Hepatocyte (in vitro differentiated cells): ENCODE data around the gene CEACAM1. TPM values are rescaled to one million over a fixed set of nuclear protein-coding genes. Genes with fewer than 3 reads are reported as not detected.

Experiments
- DNase-seq: peaks from one replicate; pipeline ENCODE4 v3.0.0-alpha.2; 2016; ENCODE audit warnings: low spot score
- H2AFZ ChIP-seq: fragments of 200-600 bp; sonication (generic); 2 replicates; pipeline ENCODE4 v1.6.0; 2016; ENCODE audit warnings: antibody characterized with exemption, mild to moderate bottlenecking
- H3K27ac ChIP-seq: fragments of 200-600 bp; sonication (generic); 2 replicates; pipeline ENCODE4 v1.5.1; 2016; ENCODE audit warnings: mild to moderate bottlenecking
- H3K27me3 ChIP-seq: fragments of 200-600 bp; sonication (generic); 2 replicates; pipeline ENCODE4 v1.6.1; 2016
- H3K36me3 ChIP-seq: fragments of 200-600 bp; sonication (generic); replicated peaks from 2 replicates; pipeline ENCODE4 v1.5.1; 2016; ENCODE audit warnings: low read depth; ENCODE audit not compliant: insufficient read depth
- H3K4me1 ChIP-seq: fragments of 200-600 bp; sonication (generic); 2 replicates; pipeline ENCODE4 v1.5.1; 2016; ENCODE audit warnings: mild to moderate bottlenecking, moderate library complexity; ENCODE audit not compliant: insufficient read depth
- H3K4me2 ChIP-seq: fragments of 200-600 bp; sonication (generic); 2 replicates; pipeline ENCODE4 v1.6.0; 2016
- H3K4me3 ChIP-seq: fragments of 200-600 bp; sonication (generic); 2 replicates; pipeline ENCODE4 v1.5.1; 2016; ENCODE audit warnings: mild to moderate bottlenecking
- H3K79me2 ChIP-seq: fragments of 200-600 bp; sonication (generic); 2 replicates; pipeline ENCODE4 v1.6.0; 2017; ENCODE audit warnings: mild to moderate bottlenecking
- H3K9me2 ChIP-seq: fragments of 200-600 bp; sonication (generic); replicated peaks from 2 replicates; pipeline ENCODE4 v1.6.0; 2017; ENCODE audit warnings: mild to moderate bottlenecking; ENCODE audit not compliant: insufficient read depth
- H3K9me3 ChIP-seq: fragments of 200-600 bp; sonication (generic); 2 replicates; pipeline ENCODE4 v1.5.1; 2016; ENCODE audit warnings: low read depth, mild to moderate bottlenecking
- H4K20me1 ChIP-seq: fragments of 200-600 bp; sonication (generic); 2 replicates; pipeline ENCODE4 v1.6.0; 2016; ENCODE audit warnings: mild to moderate bottlenecking; ENCODE audit not compliant: insufficient read depth, poor library complexity, severe bottlenecking
- EZH2 ChIP-seq: fragments of 200-600 bp; sonication (generic); IDR thresholded peaks from 2 replicates; pipeline ENCODE4 v1.6.1; 2016; ENCODE audit warnings: antibody characterized with exemption, mild to moderate bottlenecking, borderline replicate concordance
- EZH2phosphoT487 ChIP-seq: fragments of 200-600 bp; sonication (generic); IDR thresholded peaks from one replicate; pipeline ENCODE4 v1.6.1; 2018; ENCODE audit warnings: antibody characterized with exemption, mild to moderate bottlenecking, low read depth, moderate library complexity; ENCODE audit not compliant: unreplicated experiment, severe bottlenecking
- WGBS: methylation state at CpG from one replicate; pipeline ENCODE4 v1.1.6; 2016; ENCODE audit warnings: low lambda C conversion rate; ENCODE audit errors: missing lambda C conversion rate; 5-methylcytosine and 5-hydroxymethylcytosine counted together
- polyA plus RNA-seq: library from polyadenylated mRNA; unstranded; fragments of >200 nt; fragmentation: Nextera tagmentation; extraction: Ambion mirVana; gene quantifications from 2 replicates; pipeline ENCODE4 v1.2.1, GENCODE V29; 2016
- total RNA-seq: library from RNA; depleted of rRNA; stranded (reverse); fragments of >200 nt; gene quantifications from 2 replicates; pipeline ENCODE4 v1.2.3, GENCODE V29; 2014
- TF ChIP-seq, protein P1 (sequence below): fragments of 200-600 bp; sonication (generic); IDR thresholded peaks from 2 replicates; pipeline ENCODE4 v1.5.1; 2016; ENCODE audit warnings: antibody characterized with exemption, mild to moderate bottlenecking; ENCODE audit not compliant: poor library complexity

Gene CEACAM1
- total and polyA plus RNA-seq, 2 experiments from 2014 or later: 7.1 to 20.8 TPM

DNA sequence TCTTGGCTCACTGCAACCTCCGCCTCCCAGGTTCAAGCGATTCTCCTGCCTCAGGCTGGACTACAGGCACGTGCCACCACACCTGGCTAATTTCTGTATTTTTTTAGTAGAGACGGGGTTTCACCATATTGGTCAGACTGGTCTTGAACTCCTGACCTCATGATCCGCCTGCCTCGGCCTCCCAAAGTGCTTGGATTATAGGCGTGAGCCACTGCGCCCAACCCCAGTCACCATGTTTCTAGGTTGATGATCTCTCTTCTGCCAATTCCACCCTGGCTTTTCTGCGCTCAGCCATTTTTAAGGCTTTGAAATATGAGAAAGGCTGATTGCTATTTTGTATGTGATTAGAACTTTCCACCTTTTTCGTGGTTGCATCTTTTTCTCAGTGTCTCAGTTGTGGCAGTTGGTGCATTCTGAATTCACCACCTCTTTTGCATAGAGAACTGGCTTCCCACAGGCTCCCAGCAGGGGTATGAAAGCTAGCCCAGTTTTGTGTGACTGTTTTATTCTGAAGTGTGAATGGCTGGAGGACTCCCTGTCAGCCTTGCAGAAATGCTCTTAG is 15.5 kb downstream of the CEACAM1 start:
- no peak for DNase-seq
- H3K36me3 ChIP-seq: no peaks in the 10 kb centered on the region
- H3K4me1 ChIP-seq: no peaks in the 10 kb centered on the region
- H3K9me2 ChIP-seq: no peaks in the 10 kb centered on the region
- no peak overlapping the region for H3K4me3 ChIP-seq
- H3K27me3 ChIP-seq: no peaks in the 10 kb centered on the region
- TF ChIP-seq EZH2phosphoT487: no peak
- TF ChIP-seq, protein P1, sequence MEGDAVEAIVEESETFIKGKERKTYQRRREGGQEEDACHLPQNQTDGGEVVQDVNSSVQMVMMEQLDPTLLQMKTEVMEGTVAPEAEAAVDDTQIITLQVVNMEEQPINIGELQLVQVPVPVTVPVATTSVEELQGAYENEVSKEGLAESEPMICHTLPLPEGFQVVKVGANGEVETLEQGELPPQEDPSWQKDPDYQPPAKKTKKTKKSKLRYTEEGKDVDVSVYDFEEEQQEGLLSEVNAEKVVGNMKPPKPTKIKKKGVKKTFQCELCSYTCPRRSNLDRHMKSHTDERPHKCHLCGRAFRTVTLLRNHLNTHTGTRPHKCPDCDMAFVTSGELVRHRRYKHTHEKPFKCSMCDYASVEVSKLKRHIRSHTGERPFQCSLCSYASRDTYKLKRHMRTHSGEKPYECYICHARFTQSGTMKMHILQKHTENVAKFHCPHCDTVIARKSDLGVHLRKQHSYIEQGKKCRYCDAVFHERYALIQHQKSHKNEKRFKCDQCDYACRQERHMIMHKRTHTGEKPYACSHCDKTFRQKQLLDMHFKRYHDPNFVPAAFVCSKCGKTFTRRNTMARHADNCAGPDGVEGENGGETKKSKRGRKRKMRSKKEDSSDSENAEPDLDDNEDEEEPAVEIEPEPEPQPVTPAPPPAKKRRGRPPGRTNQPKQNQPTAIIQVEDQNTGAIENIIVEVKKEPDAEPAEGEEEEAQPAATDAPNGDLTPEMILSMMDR: no peak
- TF ChIP-seq EZH2: no peak
- no peak overlapping the region for H3K4me2 ChIP-seq
- H3K9me3 ChIP-seq: peaks cover 2% of the 10 kb centered on the region
- no peak overlapping the region for H3K27ac ChIP-seq
- no peak overlapping the region for H2AFZ ChIP-seq
- no peaks in the 10 kb centered on the region for H4K20me1 ChIP-seq
- H3K79me2 ChIP-seq: no peaks in the 10 kb centered on the region
- WGBS: 84% methylated on average over 10 of the region's 10 CpGs

DNA sequence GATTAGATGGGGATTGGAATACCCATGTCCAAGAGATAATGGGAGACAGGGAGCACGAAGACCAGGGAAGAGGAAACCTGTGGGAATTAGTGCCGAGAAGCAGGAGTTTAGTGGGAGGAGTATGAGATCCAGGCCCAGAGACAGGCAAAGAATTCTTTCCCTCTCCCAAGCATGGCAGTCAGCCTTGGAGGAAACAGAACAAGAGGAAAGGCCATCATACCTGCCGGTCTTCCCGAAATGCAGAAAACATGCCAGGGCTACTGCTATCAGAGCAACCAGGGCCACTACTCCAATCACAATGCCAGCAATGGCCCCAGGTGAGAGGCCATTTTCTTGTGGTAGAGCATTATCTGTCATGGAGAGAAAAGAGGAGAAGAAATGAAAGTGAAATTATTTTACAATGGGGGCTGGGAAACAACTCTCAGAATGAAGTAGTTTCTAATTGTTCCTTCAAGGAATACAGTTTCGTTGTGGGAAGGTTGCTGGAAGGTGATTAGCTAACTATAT is 16.1 kb downstream of the CEACAM1 start:
- H4K20me1 ChIP-seq: no peaks in the 10 kb centered on the region
- no peak overlapping the region for H3K4me2 ChIP-seq
- no peaks in the 10 kb centered on the region for H3K36me3 ChIP-seq
- DNase-seq: no peak
- no peaks in the 10 kb centered on the region for H3K4me1 ChIP-seq
- TF ChIP-seq, protein P1: no peak
- TF ChIP-seq EZH2: no peak
- no peak overlapping the region for H3K27ac ChIP-seq
- no peaks in the 10 kb centered on the region for H3K79me2 ChIP-seq
- no peak overlapping the region for H2AFZ ChIP-seq
- WGBS: 81% methylated on average over 5 of the region's 5 CpGs
- no peaks in the 10 kb centered on the region for H3K27me3 ChIP-seq
- peaks cover 2% of the 10 kb centered on the region for H3K9me3 ChIP-seq
- no peak overlapping the region for H3K4me3 ChIP-seq
- H3K9me2 ChIP-seq: no peaks in the 10 kb centered on the region

DNA sequence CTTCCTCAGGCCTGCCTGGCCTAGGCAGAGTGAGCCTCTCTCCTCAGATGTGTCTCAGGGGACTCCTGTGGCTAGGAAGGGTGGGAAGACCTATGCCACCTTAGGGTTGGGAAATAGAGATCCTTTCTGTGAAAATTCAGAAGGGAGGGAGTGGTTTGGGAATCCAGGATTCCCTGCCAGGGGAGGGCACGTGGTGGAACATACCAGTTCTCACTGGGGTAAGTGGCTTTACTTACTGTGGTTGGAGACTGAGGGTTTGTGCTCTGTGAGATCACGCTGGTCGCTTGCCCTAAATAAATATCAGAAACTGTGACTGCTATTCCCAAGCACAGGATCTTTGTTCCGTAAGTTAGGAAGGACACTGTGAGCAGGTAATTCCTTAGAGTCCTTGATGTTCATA is 16.9 kb downstream of the CEACAM1 start:
- Histone ChIP-seq H3K9me2 (no peaks in the 10 kb centered on the region), H2AFZ (no peak overlapping the region), H3K27me3 (no peaks in the 10 kb centered on the region), H3K4me3 (no peak overlapping the region), H3K4me1 (no peaks in the 10 kb centered on the region), H3K9me3 (no peaks in the 10 kb centered on the region), H4K20me1 (no peaks in the 10 kb centered on the region), H3K27ac (no peak overlapping the region), H3K36me3 (no peaks in the 10 kb centered on the region), H3K4me2 (no peak overlapping the region), H3K79me2 (no peaks in the 10 kb centered on the region)
- 83% methylated on average over 4 of the region's 4 CpGs for WGBS
- TF ChIP-seq EZH2: no peak
- TF ChIP-seq EZH2phosphoT487: no peak
- DNase-seq: no peak

DNA sequence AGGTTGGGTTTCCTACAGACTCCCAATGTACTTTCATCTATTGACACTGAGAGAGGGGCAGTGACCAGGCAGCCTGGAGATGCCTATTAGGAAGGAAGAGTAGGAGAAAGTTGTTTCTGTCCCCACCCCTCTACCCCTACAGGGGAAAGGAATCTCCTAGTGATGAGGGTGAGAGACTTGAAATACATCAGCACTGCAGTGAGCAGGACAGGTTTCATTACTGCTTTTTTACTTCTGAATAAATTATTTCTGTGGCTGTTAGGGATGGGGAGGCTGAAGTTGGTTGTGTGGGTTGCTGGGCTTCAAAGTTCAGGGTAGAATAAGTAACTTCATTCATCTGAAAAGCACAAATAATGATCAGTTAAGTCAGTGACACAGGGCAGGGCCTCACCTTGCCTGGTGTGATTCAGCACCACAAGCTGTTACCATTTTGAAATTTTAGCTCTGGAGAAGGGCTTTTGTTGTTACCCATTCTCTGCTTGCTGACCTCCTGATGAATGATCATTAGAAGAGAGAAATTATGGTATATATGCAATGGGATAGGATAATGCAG is 19.3 kb downstream of the CEACAM1 start:
- Histone ChIP-seq H3K4me1 (no peaks in the 10 kb centered on the region), H3K9me2 (no peaks in the 10 kb centered on the region), H3K4me2 (no peak overlapping the region), H3K27me3 (no peaks in the 10 kb centered on the region), H3K79me2 (no peaks in the 10 kb centered on the region), H3K9me3 (no peaks in the 10 kb centered on the region), H3K4me3 (no peak overlapping the region), H4K20me1 (no peaks in the 10 kb centered on the region), H3K36me3 (no peaks in the 10 kb centered on the region), H3K27ac (no peak overlapping the region), H2AFZ (no peak overlapping the region)
- TF ChIP-seq EZH2phosphoT487 (no peak), EZH2 (no peak)
- TF ChIP-seq, protein P1: no peak
- no peak for DNase-seq
